Kidney (tissue), 14 donors: Measurements from ENCODE around the gene USP30. TPM values are rescaled to one million over a fixed set of nuclear protein-coding genes. Genes with fewer than 3 reads are reported as not detected.

Experiments
- DNase-seq, 5 donors: peaks; one replicate each; pipeline ENCODE4 v3.0.0-alpha.2; 2013 to 2020
- FAIRE-seq: peaks from 2 replicates; lab custom pipeline; 2012; peaks lifted over from hg19 to GRCh38; lab: Jason Lieb, UNC
- H3K27ac ChIP-seq, 2 donors: one replicate each; pipeline ENCODE4 v1.7.0; 2013; ENCODE audit warnings: low read depth in 2 of 2, low read length in 2 of 2, inconsistent platforms in 1 of 2
- H3K27me3 ChIP-seq: one replicate; pipeline ENCODE4 v1.7.1; 2013; ENCODE audit warnings: low read length, inconsistent platforms; ENCODE audit not compliant: control insufficient read depth, insufficient read depth
- H3K36me3 ChIP-seq, 3 donors: one replicate each; pipeline versions ENCODE4 v1.7.0 to v1.7.1; 2013; ENCODE audit warnings: low read length in 3 of 3, control low read depth in 1 of 3, inconsistent platforms in 1 of 3; ENCODE audit not compliant: insufficient read depth in 3 of 3, control insufficient read depth in 2 of 3
- H3K4me1 ChIP-seq, 3 donors: one replicate each; pipeline versions ENCODE4 v1.7.0 to v1.7.1; 2013; ENCODE audit warnings: low read length in 3 of 3, inconsistent platforms in 1 of 3, low read depth in 1 of 3; ENCODE audit not compliant: control insufficient read depth in 2 of 3, insufficient read depth in 2 of 3
- H3K4me3 ChIP-seq, 3 donors: one replicate each; pipeline versions ENCODE4 v1.7.0 to v1.8.1; 2013; ENCODE audit warnings: low read length in 3 of 3, control low read depth in 1 of 3, inconsistent platforms in 1 of 3
- H3K9ac ChIP-seq, 3 donors: one replicate each; pipeline versions ENCODE4 v1.7.0 to v1.7.1; 2013; ENCODE audit warnings: low read length in 3 of 3, control low read depth in 1 of 3, inconsistent platforms in 1 of 3
- H3K9me3 ChIP-seq, 3 donors: one replicate each; pipeline versions ENCODE4 v1.7.0 to v1.7.1; 2013; ENCODE audit warnings: low read length in 3 of 3, control low read depth in 1 of 3, inconsistent platforms in 1 of 3; ENCODE audit not compliant: control insufficient read depth in 2 of 3, insufficient read depth in 1 of 3
- intact Hi-C: fragments of 100-400 bp; cut with DNase I; formaldehyde crosslinking; loops from one replicate; pipeline ENCODE4 v1.11.1; 2022
- polyA plus RNA-seq: library from polyadenylated mRNA; stranded (reverse); fragments of 350-450 nt; fragmentation: Illumina TruSeq; extraction: RNeasy Lipid Tissue Mini Kit (QIAGEN cat#74804); gene quantifications from one replicate; pipeline ENCODE4 v1.2.3, GENCODE V29; 2014; ENCODE audit warnings: low read depth, low replicate concordance; ENCODE audit not compliant: insufficient read depth
- total RNA-seq: library from RNA; stranded (reverse); fragmentation: NEBNext Ultra II Directional; extraction: Animal tissue kit (Norgen Biotek cat#: 25700); gene quantifications from one replicate; pipeline ENCODE4 v1.2.1, GENCODE V29; 2021
- TF ChIP-seq, protein P1 (sequence below): IDR thresholded peaks from 3 replicates; pipeline ENCODE4 v1.5.1; 2012; ENCODE audit warnings: mild to moderate bottlenecking, moderate library complexity, borderline replicate concordance; ENCODE audit not compliant: insufficient read depth; ENCODE audit errors: extremely low read depth
- donor health status: control.
- donor health status: control.
- donor health status: control.
- donor health status: control.
- donor health status: control.
- donor health status: DM: yes; HTN: yes; CAD: no.
- donor health status: Normal renal cell carcinoma (clear cell type).

Gene USP30
- total and polyA plus RNA-seq, 2 donors from 2014 or later: 9.6 to 16.1 TPM

DNA sequence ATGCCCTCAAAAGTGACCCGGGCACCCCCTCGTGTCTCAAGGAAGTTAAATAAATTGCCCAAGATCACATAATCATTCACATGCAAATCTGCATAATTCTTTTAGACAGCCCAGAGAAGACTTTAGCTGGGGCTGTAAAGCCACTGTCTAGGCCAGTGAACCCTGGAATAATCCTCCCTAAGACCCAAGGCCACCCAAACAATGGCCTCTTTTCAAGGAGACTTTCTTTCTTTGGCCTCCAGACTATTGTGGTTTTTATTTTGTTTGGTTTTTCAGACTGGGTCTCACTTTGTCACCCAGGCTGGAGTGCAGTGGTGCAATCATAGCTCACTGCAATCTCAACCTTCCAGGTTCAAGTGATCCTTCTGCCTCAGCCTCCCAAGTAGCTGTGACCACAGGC lies 42.1 kb upstream of the USP30 start:
- intact Hi-C loops: no loop called here
- Histone ChIP-seq H3K4me1 (peaks cover 0 to 6% (median 0%) of the 10 kb centered on the region in 3 donors), H3K9ac (no peak overlapping the region), H3K27ac (no peak overlapping the region), H3K27me3 (no peaks in the 10 kb centered on the region), H3K36me3 (no peaks in the 10 kb centered on the region), H3K4me3 (no peak overlapping the region), H3K9me3 (no peaks in the 10 kb centered on the region)
- TF ChIP-seq, protein P1, sequence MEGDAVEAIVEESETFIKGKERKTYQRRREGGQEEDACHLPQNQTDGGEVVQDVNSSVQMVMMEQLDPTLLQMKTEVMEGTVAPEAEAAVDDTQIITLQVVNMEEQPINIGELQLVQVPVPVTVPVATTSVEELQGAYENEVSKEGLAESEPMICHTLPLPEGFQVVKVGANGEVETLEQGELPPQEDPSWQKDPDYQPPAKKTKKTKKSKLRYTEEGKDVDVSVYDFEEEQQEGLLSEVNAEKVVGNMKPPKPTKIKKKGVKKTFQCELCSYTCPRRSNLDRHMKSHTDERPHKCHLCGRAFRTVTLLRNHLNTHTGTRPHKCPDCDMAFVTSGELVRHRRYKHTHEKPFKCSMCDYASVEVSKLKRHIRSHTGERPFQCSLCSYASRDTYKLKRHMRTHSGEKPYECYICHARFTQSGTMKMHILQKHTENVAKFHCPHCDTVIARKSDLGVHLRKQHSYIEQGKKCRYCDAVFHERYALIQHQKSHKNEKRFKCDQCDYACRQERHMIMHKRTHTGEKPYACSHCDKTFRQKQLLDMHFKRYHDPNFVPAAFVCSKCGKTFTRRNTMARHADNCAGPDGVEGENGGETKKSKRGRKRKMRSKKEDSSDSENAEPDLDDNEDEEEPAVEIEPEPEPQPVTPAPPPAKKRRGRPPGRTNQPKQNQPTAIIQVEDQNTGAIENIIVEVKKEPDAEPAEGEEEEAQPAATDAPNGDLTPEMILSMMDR: no peak
- FAIRE-seq: no peak
- DNase-seq: peak in 2 of 5 donors; percentile 19 to 48

- Histone ChIP-seq H3K27me3 (no peaks in the 10 kb centered on the region), H3K9ac (no peak overlapping the region), H3K36me3 (no peaks in the 10 kb centered on the region), H3K4me1 (peaks cover 0 to 5% (median 0%) of the 10 kb centered on the region in 3 donors), H3K4me3 (no peak overlapping the region), H3K27ac (no peak overlapping the region), H3K9me3 (no peaks in the 10 kb centered on the region)
- FAIRE-seq: no peak
- DNase-seq: no peak
- TF ChIP-seq, protein P1: no peak
- intact Hi-C loops: no loop called here
These were observed 37.2 kb upstream of the USP30 start for GRCh38 chr12:109014984-109015765.

DNA sequence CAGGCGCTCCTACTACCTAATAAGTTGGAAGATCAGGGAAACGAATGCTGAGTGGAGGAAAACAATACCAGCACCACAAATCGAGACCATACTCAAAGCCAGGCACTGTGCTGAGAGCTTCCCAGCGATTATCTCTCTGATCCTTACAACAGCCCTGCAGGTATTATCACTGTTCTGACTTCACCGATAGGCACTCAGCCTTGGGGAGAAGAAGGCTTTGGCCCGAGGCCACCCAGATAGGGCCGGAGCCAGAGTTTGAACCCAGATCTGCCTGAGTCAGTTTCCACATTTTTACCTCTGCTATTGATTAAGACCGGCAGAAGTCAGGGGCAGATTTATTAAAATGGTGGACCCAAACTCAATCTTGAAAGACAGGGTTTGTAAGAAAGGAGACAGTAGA lies 36.4 kb upstream of the USP30 start:
- FAIRE-seq (no peak), DNase-seq (no peak)
- Histone ChIP-seq H3K27ac (no peak overlapping the region), H3K9ac (no peak overlapping the region), H3K4me3 (no peak overlapping the region), H3K9me3 (no peaks in the 10 kb centered on the region), H3K36me3 (no peaks in the 10 kb centered on the region), H3K4me1 (no peaks in the 10 kb centered on the region), H3K27me3 (no peaks in the 10 kb centered on the region)
- intact Hi-C loops: no loop called here
- TF ChIP-seq, protein P1: no peak
